GM23248 (cell line): ENCODE data around the gene KDM1B.

Experiments
- EZH2 ChIP-seq: fragments of 200-600 bp; sonication (generic); IDR thresholded peaks from 2 replicates; pipeline ENCODE4 v1.6.1; 2018; ENCODE audit warnings: antibody characterized with exemption, mild to moderate bottlenecking; ENCODE audit not compliant: insufficient read depth, poor library complexity, severe bottlenecking
- EZH2phosphoT487 ChIP-seq: fragments of 200-600 bp; sonication (generic); IDR thresholded peaks from 2 replicates; pipeline ENCODE4 v1.6.1; 2018; ENCODE audit warnings: antibody characterized with exemption, moderate library complexity, mild to moderate bottlenecking, low read depth; ENCODE audit not compliant: insufficient read depth

GRCh38 chr6:18269253-18269652 lies 114.0 kb downstream of the KDM1B start:
- TF ChIP-seq EZH2phosphoT487 (no peak), EZH2 (no peak)
